Prostate gland (tissue), 2 donors: ENCODE results near the gene KLHL12. TPM values are rescaled to one million over a fixed set of nuclear protein-coding genes. Genes with fewer than 3 reads are reported as not detected.

Source experiments
- DNase-seq: peaks from one replicate; pipeline ENCODE4 v3.0.0-alpha.2; 2019; ENCODE audit warnings: low spot score
- H3K27ac ChIP-seq, 2 donors: fragments of 200-600 bp; sonication (generic); 2 replicates each; pipeline ENCODE4 v1.5.1; 2017 to 2019
- H3K27me3 ChIP-seq: fragments of 200-600 bp; sonication (generic); replicated peaks from 2 replicates; pipeline ENCODE4 v1.5.1; 2019; ENCODE audit not compliant: insufficient read depth
- H3K36me3 ChIP-seq, 2 donors: fragments of 200-600 bp; sonication (generic); 1 replicate in 1 of 2; 2 replicates in 1 of 2; pipeline versions ENCODE4 v1.5.1 to v1.8.1; 2017 to 2019
- H3K4me1 ChIP-seq: fragments of 200-600 bp; sonication (generic); replicated peaks from 2 replicates; pipeline ENCODE4 v1.5.1; 2019
- H3K4me3 ChIP-seq, 2 donors: fragments of 200-600 bp; sonication (generic); 2 replicates each; pipeline ENCODE4 v1.5.1; 2017 to 2019
- H3K9me3 ChIP-seq: fragments of 200-600 bp; sonication (generic); 2 replicates; pipeline ENCODE4 v1.5.1; 2017
- CTCF ChIP-seq, 4 experiments: fragments of 200-600 bp in 2 of 4; fragments of 450-650 bp in 2 of 4; sonication (generic) in 2 of 4; IDR thresholded peaks; 1 replicate in 3 of 4; 2 replicates in 1 of 4; pipeline ENCODE4 v1.5.1; 2016 to 2019; ENCODE audit warnings: antibody characterized with exemption in 4 of 4, mild to moderate bottlenecking in 2 of 4, moderate library complexity in 2 of 4
- POLR2A ChIP-seq: fragments of 450-650 bp; IDR thresholded peaks from one replicate; pipeline ENCODE4 v1.6.1; 2016; ENCODE audit warnings: antibody characterized with exemption, mild to moderate bottlenecking
- POLR2AphosphoS5 ChIP-seq: sonication (generic); formaldehyde crosslinking; IDR thresholded peaks from one replicate; pipeline ENCODE4 v1.6.1; 2017; ENCODE audit warnings: antibody characterized with exemption
- WGBS: methylation state at CpG from one replicate; pipeline ENCODE4 v1.1.5; 2018; 5-methylcytosine and 5-hydroxymethylcytosine counted together
- intact Hi-C: fragments of 100-400 bp; cut with DNase I; formaldehyde crosslinking; loops from one replicate; pipeline ENCODE4 v1.14.2; 2022
- total RNA-seq, 2 donors: library from RNA; depleted of rRNA; stranded (reverse); fragments of >200 nt; gene quantifications; one replicate each; pipeline ENCODE4 v1.1.0, GENCODE V29; 2016

Gene KLHL12
- total RNA-seq, 2 donors from 2014 or later = 33.9 to 56.6 TPM

GRCh38 chr1:202850593-202851362 is 76.3 kb downstream of the KLHL12 start:
- WGBS = 92% methylated on average over 7 of the region's 7 CpGs
- no peaks in the 10 kb centered on the region for H3K36me3 ChIP-seq
- intact Hi-C loops = no loop called here
- no peak for DNase-seq
- no peaks in the 10 kb centered on the region for H3K4me1 ChIP-seq
- no peaks in the 10 kb centered on the region for H3K27me3 ChIP-seq
- no peaks in the 10 kb centered on the region for H3K9me3 ChIP-seq
- no peak overlapping the region for H3K27ac ChIP-seq
- TF ChIP-seq POLR2A = no peak
- no peak for TF ChIP-seq POLR2AphosphoS5
- TF ChIP-seq CTCF (IDR thresholded peaks at IDR 0.05) = no peak
- no peak overlapping the region for H3K4me3 ChIP-seq

GRCh38 chr1:202848191-202848542 is 78.9 kb downstream of the KLHL12 start:
- TF ChIP-seq CTCF (IDR thresholded peaks at IDR 0.05) (no peak), POLR2A (no peak), POLR2AphosphoS5 (no peak)
- 55% methylated on average over 2 of the region's 2 CpGs for WGBS
- H3K27ac ChIP-seq = no peak overlapping the region
- H3K27me3 ChIP-seq = no peaks in the 10 kb centered on the region
- no peaks in the 10 kb centered on the region for H3K9me3 ChIP-seq
- DNase-seq = no peak
- intact Hi-C loops = no loop called here
- no peaks in the 10 kb centered on the region for H3K36me3 ChIP-seq
- H3K4me1 ChIP-seq = no peaks in the 10 kb centered on the region
- no peak overlapping the region for H3K4me3 ChIP-seq

- TF ChIP-seq CTCF (IDR thresholded peaks at IDR 0.05) = no peak
- TF ChIP-seq POLR2AphosphoS5 = no peak
- no peak for TF ChIP-seq POLR2A
- Histone ChIP-seq H3K4me3 (no peak overlapping the region), H3K36me3 (no peaks in the 10 kb centered on the region), H3K9me3 (no peaks in the 10 kb centered on the region), H3K4me1 (no peaks in the 10 kb centered on the region), H3K27me3 (no peaks in the 10 kb centered on the region), H3K27ac (no peak overlapping the region)
- intact Hi-C loops = no loop called here
- no peak for DNase-seq
- WGBS = 60% methylated on average over 6 of the region's 6 CpGs
These were observed 82.1 kb downstream of the KLHL12 start for GRCh38 chr1:202844935-202845334.

GRCh38 chr1:202844259-202844658 is 82.8 kb downstream of the KLHL12 start:
- no peak for DNase-seq
- TF ChIP-seq POLR2A = no peak
- no peak for TF ChIP-seq POLR2AphosphoS5
- TF ChIP-seq CTCF (IDR thresholded peaks at IDR 0.05) = no peak
- Histone ChIP-seq H3K4me1 (no peaks in the 10 kb centered on the region), H3K27ac (no peak overlapping the region), H3K36me3 (no peaks in the 10 kb centered on the region), H3K4me3 (no peak overlapping the region), H3K9me3 (no peaks in the 10 kb centered on the region), H3K27me3 (no peaks in the 10 kb centered on the region)
- WGBS = 86% methylated on average over 5 of the region's 5 CpGs
- intact Hi-C loops = no loop called here

GRCh38 chr1:202843081-202843480 is 84.0 kb downstream of the KLHL12 start:
- intact Hi-C loops = no loop called here
- Histone ChIP-seq H3K4me1 (no peaks in the 10 kb centered on the region), H3K27me3 (no peaks in the 10 kb centered on the region), H3K36me3 (no peaks in the 10 kb centered on the region), H3K27ac (no peak overlapping the region), H3K4me3 (no peak overlapping the region), H3K9me3 (no peaks in the 10 kb centered on the region)
- TF ChIP-seq CTCF (IDR thresholded peaks at IDR 0.05) = no peak
- WGBS = 84% methylated on average over 11 of the region's 11 CpGs
- DNase-seq = no peak
